Activated naive CD4-positive, alpha-beta T cell treated with anti-CD3 and anti-CD28 coated beads, Interleukin-2, amount 50 U/mL, for 24 hours (primary cell): ENCODE results near the gene SAMD4B.

Source experiments
- H3K27ac Mint-ChIP-seq: one replicate; pipeline ENCODE4 v1.8.0; 2021; ENCODE audit warnings: mild to moderate bottlenecking, mixed read lengths
- H3K27me3 Mint-ChIP-seq: one replicate; pipeline ENCODE4 v1.8.0; 2021; ENCODE audit warnings: mixed read lengths
- H3K36me3 Mint-ChIP-seq: one replicate; pipeline ENCODE4 v1.8.0; 2021; ENCODE audit warnings: mixed read lengths
- H3K4me1 Mint-ChIP-seq: one replicate; pipeline ENCODE4 v1.8.0; 2021; ENCODE audit warnings: mixed read lengths
- H3K4me3 Mint-ChIP-seq: one replicate; pipeline ENCODE4 v1.8.0; 2021; ENCODE audit warnings: mild to moderate bottlenecking, mixed read lengths
- H3K9me3 Mint-ChIP-seq: one replicate; pipeline ENCODE4 v1.8.0; 2021; ENCODE audit warnings: mixed read lengths

The SAMD4B gene, protein sequence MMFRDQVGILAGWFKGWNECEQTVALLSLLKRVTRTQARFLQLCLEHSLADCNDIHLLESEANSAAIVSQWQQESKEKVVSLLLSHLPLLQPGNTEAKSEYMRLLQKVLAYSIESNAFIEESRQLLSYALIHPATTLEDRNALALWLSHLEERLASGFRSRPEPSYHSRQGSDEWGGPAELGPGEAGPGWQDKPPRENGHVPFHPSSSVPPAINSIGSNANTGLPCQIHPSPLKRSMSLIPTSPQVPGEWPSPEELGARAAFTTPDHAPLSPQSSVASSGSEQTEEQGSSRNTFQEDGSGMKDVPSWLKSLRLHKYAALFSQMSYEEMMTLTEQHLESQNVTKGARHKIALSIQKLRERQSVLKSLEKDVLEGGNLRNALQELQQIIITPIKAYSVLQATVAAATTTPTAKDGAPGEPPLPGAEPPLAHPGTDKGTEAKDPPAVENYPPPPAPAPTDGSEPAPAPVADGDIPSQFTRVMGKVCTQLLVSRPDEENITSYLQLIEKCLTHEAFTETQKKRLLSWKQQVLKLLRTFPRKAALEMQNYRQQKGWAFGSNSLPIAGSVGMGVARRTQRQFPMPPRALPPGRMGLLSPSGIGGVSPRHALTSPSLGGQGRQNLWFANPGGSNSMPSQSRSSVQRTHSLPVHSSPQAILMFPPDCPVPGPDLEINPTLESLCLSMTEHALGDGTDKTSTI

DNA sequence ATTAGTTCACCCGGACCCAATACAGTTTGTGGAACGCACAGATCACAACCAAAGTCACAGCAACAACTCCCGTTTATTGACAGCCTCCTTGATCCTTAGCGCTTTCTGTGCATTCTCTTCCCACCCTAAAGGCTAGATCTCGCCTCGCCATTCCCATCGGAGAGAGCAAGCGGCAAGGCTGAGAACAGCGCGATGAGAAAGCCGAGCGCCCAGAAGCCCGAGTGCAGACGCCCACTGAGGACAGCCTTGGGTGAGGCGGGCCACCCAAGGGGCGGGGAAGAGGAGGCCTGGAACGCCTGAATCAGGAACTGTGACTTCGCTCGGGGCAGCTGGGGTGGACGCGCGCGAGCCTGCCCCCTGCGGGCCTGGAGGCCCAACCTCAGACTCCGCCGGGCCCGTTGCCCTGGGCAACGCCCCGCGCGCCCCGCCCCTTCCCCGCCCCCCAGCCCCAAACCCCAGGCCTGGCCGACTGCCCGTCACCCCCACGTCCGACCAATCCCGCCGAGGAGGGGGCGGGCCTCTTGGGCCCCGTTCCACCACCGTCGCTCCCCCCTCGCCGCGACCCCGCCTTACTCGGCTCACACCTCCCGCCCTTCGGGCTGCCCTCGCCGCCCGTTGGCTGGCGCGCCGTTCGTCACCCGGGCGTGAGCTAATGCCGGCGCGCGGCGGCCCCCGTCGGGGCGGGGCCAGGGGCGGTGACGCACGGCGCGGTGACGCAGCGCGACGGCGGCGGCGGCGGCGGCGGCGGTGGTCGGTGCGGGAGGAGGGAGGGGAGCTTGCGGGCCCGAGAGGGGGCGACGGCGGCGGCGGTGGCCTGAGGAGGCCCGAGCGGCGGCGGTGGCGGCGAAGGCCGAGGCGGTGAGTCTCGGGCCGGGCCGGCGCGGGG is at the start of gene SAMD4B:
TSS of gene SAMD4B (plus strand) at position 703 of the 886 bp plus-strand sequence. CDS start 14,473 bp downstream, outside the sequence.
- peak within 1 kb of the TSS; percentile 95 for H3K4me3 Mint-ChIP-seq

DNA sequence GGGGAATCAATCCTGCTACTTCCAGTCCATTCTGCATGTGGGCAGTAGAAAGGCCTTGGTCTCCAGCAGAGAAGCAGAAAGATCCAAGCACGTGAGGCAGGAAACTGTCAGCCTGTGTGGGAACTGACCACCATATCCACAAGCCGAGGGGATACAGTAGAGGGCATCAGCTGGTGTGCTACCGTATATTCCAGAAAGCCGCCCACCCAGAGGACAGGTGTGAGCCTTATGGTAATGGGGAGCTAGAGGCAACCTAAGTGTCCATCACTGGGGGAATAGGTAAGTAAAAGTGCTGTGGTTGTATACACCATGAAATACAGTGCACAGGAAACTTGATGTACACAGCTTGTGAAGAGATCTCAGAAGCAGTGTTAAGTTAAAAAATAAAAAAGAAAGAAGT is 48.8 kb upstream of the SAMD4B start:
- no peaks in the 10 kb centered on the region for H3K9me3 Mint-ChIP-seq
- H3K27me3 Mint-ChIP-seq, result peaks cover 2% of the 10 kb centered on the region
- H3K36me3 Mint-ChIP-seq, result no peaks in the 10 kb centered on the region
- H3K27ac Mint-ChIP-seq, result no peak overlapping the region
- no peak overlapping the region for H3K4me3 Mint-ChIP-seq
- peaks cover 7% of the 10 kb centered on the region for H3K4me1 Mint-ChIP-seq

More for the DNA sequence above, at the start of gene SAMD4B:
- peak within 1 kb of the TSS; percentile 95 for H3K27ac Mint-ChIP-seq
- peaks cover 2% of the 10 kb centered on the region for H3K36me3 Mint-ChIP-seq
- H3K27me3 Mint-ChIP-seq, result no peaks in the 10 kb centered on the region
- H3K9me3 Mint-ChIP-seq, result no peaks in the 10 kb centered on the region
- H3K4me1 Mint-ChIP-seq, result peaks cover 75% of the 10 kb centered on the region

DNA sequence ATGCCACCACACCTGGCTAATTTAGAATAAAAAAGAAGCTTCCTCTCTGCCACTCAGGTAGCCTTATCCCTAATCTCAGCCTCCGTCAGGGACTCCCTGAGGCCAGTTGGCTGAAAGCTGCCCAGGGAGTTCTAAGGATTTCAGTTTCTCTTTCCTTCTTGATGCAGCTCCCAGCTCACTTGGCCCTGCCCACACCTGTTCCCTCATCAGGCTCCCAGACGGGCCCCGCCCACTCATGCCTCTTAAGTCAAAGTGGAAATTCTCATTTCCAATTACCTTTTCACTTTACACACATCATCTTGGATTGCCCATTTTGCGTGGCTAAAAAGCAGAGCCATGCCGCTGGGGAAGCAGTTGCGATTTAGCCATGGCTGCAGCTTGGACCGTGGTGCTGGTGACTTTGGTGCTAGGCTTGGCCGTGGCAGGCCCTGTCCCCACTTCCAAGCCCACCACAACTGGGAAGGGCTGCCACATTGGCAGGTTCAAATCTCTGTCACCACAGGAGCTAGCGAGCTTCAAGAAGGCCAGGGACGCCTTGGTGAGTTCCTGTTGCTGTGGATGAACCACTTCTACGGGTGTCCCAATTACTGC is 46.1 kb upstream of the SAMD4B start, which contains the start of gene IFNL1:
TSS of gene IFNL1 (plus strand) at position 353 of the 591 bp plus-strand sequence. CDS start at position 368, 15 bp downstream.
- H3K27ac Mint-ChIP-seq, result peak within 1 kb of the TSS; percentile 59
- H3K27me3 Mint-ChIP-seq, result peaks cover 2% of the 10 kb centered on the region
- no peaks in the 10 kb centered on the region for H3K9me3 Mint-ChIP-seq
- H3K36me3 Mint-ChIP-seq, result no peaks in the 10 kb centered on the region
- peaks cover 10% of the 10 kb centered on the region for H3K4me1 Mint-ChIP-seq
- H3K4me3 Mint-ChIP-seq, result no peak within 1 kb of the TSS

DNA sequence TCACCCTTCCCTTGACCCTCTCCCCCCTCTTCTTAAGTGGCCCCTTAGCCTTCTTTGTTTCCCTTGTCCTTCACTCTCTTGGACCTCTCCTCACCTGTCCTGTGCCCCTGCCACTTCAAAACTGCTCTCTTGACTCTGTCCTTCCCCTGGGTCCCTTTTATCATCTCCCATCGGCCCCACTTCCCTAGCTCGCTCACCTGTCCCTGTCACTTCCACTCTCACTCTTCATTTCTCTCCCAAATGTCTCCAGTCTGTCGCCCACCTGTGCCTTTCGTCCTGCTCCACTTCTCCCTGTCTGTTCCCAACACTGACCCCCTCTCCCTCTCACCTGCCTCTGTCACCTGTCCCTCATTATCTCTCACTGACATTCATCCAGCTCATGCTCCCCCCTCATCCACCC is 45.3 kb upstream of the SAMD4B start:
- no peaks in the 10 kb centered on the region for H3K9me3 Mint-ChIP-seq
- H3K36me3 Mint-ChIP-seq, result no peaks in the 10 kb centered on the region
- no peak overlapping the region for H3K27ac Mint-ChIP-seq
- H3K4me1 Mint-ChIP-seq, result peaks cover 10% of the 10 kb centered on the region
- no peak overlapping the region for H3K4me3 Mint-ChIP-seq
- peaks cover 2% of the 10 kb centered on the region for H3K27me3 Mint-ChIP-seq

DNA sequence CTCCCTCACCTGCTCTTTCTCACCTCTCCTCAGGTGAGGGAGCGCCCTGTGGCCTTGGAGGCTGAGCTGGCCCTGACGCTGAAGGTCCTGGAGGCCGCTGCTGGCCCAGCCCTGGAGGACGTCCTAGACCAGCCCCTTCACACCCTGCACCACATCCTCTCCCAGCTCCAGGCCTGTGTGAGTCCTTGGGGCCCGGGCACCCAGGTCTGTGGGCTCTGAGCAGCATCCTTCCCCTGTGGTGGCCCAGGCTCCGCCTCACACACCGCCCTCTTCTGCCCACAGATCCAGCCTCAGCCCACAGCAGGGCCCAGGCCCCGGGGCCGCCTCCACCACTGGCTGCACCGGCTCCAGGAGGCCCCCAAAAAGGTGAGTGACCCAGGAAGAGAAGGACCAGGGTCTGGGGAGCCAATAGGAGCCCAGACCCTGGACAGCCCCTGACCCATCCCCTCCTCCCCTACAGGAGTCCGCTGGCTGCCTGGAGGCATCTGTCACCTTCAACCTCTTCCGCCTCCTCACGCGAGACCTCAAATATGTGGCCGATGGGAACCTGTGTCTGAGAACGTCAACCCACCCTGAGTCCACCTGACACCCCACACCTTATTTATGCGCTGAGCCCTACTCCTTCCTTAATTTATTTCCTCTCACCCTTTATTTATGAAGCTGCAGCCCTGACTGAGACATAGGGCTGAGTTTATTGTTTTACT is 44.1 kb upstream of the SAMD4B start:
- peak overlapping the region; percentile 62 for H3K27ac Mint-ChIP-seq
- no peaks in the 10 kb centered on the region for H3K9me3 Mint-ChIP-seq
- peaks cover 10% of the 10 kb centered on the region for H3K4me1 Mint-ChIP-seq
- H3K4me3 Mint-ChIP-seq, result peak overlapping the region; percentile 47
- peaks cover 2% of the 10 kb centered on the region for H3K27me3 Mint-ChIP-seq
- H3K36me3 Mint-ChIP-seq, result no peaks in the 10 kb centered on the region

DNA sequence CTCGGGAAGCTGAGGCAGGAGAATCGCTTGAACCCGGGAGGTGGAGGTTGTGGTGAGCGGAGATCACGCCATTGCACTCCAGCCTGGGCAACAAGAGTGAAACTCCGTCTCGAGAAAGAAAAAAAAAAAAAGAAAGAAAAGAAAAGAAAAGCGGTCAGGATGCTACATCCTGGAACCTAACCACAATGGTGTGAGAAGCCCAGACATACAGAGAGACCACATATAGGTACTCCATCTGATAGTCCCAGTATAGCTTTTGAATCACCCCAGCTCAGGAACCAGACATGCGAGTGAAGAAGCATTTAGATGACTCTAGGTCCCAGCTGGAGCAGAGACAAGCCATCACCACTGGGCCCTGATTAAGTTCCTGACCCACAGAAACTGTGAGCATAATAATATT is 42.8 kb upstream of the SAMD4B start:
- H3K4me1 Mint-ChIP-seq, result peaks cover 10% of the 10 kb centered on the region
- peaks cover under 1% of the 10 kb centered on the region for H3K27me3 Mint-ChIP-seq
- no peak overlapping the region for H3K27ac Mint-ChIP-seq
- no peak overlapping the region for H3K4me3 Mint-ChIP-seq
- H3K9me3 Mint-ChIP-seq, result no peaks in the 10 kb centered on the region
- no peaks in the 10 kb centered on the region for H3K36me3 Mint-ChIP-seq

DNA sequence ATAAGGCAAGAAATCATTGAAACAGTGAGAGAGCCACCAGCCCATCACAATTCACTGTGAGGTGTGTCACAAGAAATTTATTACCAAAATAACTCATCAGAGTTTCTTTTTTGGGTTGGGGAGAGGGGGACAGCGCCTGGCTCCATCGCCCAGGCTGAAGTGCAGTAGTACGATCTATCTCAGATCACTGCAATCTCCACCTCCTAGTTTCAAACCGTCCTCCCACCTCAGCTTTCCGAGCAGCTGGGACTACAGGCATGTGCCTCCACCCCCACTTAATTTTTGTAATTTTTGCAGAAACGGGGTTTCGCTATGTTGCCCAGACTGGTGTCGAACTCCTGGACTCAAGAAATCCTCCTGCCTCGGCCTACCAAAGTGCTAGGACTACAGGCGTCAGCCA is 42.4 kb upstream of the SAMD4B start:
- Mint-ChIP-seq H3K27me3 (no peaks in the 10 kb centered on the region), H3K4me3 (no peak overlapping the region), H3K9me3 (no peaks in the 10 kb centered on the region), H3K36me3 (no peaks in the 10 kb centered on the region), H3K4me1 (peaks cover 10% of the 10 kb centered on the region), H3K27ac (no peak overlapping the region)

DNA sequence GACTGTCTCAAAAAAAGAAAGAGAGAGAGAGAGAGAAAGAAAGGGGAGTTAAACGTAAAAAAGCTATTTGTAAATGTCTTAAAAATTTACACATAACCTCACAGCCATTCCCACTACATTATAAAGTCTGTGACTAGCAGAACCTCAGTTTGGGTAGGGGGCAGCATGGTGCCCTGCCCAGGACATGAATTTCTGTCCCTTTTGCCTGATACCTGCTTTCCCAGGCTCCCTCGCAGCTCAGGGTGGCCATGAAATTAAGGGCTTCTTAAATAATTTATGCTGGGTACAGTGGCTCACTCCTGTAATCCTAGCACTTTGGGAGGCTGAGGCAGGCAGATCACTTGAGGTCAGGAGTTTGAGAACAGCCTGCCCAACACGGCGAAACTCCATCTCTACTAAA is 41.2 kb upstream of the SAMD4B start:
- Mint-ChIP-seq H3K27ac (no peak overlapping the region), H3K4me1 (peaks cover 10% of the 10 kb centered on the region), H3K27me3 (no peaks in the 10 kb centered on the region), H3K9me3 (no peaks in the 10 kb centered on the region), H3K36me3 (no peaks in the 10 kb centered on the region), H3K4me3 (no peak overlapping the region)

DNA sequence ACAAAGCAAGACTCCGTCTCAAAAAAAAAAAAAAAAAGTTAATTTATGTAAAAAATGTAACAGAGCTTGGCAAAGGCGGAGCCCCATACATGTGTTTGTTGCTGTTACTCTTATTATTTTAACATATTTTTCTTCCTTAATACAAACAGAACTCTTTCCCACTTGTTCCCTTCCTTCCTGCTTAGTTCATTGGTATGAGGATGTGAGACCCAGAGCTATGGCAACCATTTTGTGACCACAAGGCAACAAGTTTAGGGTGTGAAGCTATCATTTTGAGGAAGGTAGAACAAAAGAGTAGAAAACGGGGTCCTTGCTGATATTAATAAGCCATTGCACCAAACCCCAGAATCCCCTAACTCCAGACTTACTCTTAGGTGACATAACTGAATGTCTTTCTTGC is 40.7 kb upstream of the SAMD4B start:
- Mint-ChIP-seq H3K4me1 (peaks cover 10% of the 10 kb centered on the region), H3K4me3 (no peak overlapping the region), H3K27ac (no peak overlapping the region), H3K9me3 (no peaks in the 10 kb centered on the region), H3K36me3 (peaks cover 2% of the 10 kb centered on the region), H3K27me3 (no peaks in the 10 kb centered on the region)

DNA sequence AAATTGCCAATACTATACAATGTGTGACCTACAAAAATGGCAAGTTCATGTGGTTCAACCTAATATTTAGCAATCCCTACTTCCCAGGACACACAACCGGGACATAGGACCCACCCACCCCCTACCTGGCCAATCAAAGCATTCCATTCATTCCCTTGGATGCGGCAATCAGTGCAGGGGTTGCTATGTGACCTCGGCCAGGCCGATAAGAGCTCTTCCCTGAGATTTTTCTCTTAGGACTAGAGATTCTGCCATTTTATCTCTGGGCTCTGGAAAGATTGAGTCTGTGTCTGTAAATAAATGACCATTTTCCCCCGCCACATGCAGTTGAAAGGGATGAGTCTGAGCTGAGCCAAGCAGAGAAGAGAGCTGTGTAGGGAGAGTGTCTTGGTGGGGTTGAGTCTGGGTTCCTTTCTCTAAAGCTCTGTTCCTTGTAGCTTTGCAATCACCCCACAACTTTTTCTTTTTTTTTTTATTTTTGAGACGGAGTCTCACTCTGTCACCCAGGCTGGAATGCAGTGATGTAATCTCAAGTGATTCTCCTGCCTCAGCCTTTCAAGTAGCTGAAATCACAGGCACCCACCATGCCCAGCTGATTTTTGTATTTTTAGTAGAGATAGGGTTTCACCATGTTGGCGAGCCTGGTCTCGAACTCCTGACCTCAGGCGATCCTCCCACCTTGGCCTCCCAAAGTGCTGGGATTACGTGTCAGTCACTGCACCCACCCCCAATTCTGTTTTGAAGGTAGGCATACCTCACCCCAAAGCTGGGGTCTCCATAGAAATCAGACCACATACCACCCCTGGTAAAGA is 38.6 kb upstream of the SAMD4B start:
- Mint-ChIP-seq H3K4me3 (no peak overlapping the region), H3K9me3 (no peaks in the 10 kb centered on the region), H3K4me1 (peaks cover 2% of the 10 kb centered on the region), H3K27me3 (no peaks in the 10 kb centered on the region), H3K36me3 (peaks cover 5% of the 10 kb centered on the region), H3K27ac (peak overlapping the region; percentile 12)

DNA sequence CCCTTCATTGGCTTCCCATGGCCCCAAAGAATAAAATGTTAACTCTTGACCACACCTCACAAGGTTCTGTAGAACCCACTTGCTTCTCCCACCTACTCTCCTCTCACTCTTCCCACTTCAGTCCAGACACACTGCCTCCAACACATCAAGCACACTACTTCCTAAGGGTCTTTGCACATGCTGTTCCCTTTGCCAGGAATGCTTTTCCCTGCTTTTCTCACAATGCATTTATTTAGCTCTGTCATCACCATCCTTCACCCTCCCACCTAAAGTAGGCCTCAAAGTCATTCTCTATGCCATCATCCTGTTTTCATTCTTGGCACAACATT is 38.1 kb upstream of the SAMD4B start:
- no peak overlapping the region for H3K27ac Mint-ChIP-seq
- no peak overlapping the region for H3K4me3 Mint-ChIP-seq
- peaks cover 9% of the 10 kb centered on the region for H3K36me3 Mint-ChIP-seq
- H3K4me1 Mint-ChIP-seq, result no peaks in the 10 kb centered on the region
- no peaks in the 10 kb centered on the region for H3K9me3 Mint-ChIP-seq
- H3K27me3 Mint-ChIP-seq, result no peaks in the 10 kb centered on the region

DNA sequence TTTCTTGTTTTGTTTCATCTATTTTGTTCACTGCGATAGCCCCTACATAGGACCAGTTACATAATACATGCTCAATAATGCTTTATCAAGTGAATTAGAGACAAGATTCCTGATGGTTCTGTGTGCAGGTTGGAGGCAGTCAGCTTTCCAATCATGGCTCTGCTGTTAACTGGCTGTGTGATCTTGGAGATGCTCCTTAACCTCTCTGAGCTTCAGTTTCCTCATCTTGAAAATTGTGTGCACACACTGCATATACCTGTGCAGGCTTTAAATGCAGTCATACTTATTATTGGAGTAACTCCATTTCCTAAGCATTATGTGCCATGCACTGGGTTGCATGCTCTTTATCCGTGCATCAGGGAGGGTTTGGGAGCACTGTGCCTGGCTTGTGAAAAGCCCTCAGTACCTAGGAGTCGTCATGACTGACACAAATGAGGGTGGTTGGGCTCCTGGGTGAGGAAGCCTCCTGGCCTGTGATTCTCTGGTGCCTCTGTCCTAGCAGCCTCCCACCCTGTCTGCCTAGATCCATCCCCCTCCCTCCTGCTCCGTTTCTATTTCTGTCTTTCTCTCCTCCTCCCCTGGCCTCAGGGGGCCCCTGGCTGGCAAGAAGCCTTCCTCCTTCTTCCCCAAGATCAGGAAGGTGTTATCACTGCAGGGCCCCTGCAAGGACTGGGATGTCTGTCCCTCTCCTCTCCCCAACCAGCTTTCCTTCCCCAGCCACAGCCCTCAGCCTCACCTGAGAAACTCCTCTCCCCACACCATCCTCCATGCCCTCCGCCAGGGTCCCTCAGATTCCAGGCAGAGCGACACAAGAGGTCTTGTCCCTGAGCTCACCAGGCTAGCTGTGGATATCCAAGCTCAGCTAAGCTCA is 37.3 kb upstream of the SAMD4B start:
- no peaks in the 10 kb centered on the region for H3K9me3 Mint-ChIP-seq
- no peak overlapping the region for H3K27ac Mint-ChIP-seq
- H3K27me3 Mint-ChIP-seq, result no peaks in the 10 kb centered on the region
- peaks cover 9% of the 10 kb centered on the region for H3K36me3 Mint-ChIP-seq
- H3K4me3 Mint-ChIP-seq, result no peak overlapping the region
- peaks cover 5% of the 10 kb centered on the region for H3K4me1 Mint-ChIP-seq

DNA sequence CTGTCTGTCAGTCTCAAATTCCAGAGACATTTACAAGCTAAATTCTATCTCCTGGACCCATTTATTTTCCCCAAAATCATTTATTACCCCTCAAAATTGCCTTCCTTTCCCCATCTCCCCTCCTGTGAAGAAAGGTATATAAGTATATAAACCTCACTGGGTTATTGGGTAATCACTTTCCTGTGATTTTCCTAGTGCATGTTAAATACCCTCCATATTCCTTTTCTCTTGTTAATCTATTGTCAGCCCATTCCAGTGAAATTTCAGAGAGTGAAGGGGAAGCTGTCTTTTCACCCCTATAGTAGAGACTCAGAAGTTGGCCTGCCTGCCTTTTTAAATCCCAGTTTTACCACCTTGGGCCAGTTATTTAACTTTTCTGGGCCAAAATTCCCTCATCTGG is 36.1 kb upstream of the SAMD4B start:
- no peak overlapping the region for H3K27ac Mint-ChIP-seq
- H3K4me3 Mint-ChIP-seq, result no peak overlapping the region
- H3K9me3 Mint-ChIP-seq, result no peaks in the 10 kb centered on the region

More for the DNA sequence above, 36.1 kb upstream of the SAMD4B start:
- H3K36me3 Mint-ChIP-seq, result peaks cover 13% of the 10 kb centered on the region
- H3K4me1 Mint-ChIP-seq, result peaks cover 16% of the 10 kb centered on the region
- no peaks in the 10 kb centered on the region for H3K27me3 Mint-ChIP-seq
